Chondrocyte (in vitro differentiated cells): Measurements from ENCODE around the gene ARHGAP26. TPM values are rescaled to one million over a fixed set of nuclear protein-coding genes. Genes with fewer than 3 reads are reported as not detected.
A peak's percentile ranks its signal among the peaks of the same experiment; 100 is the strongest.
"Not testable (repeated sequence)": the region's sequence is repeated elsewhere in the genome, so short reads cannot be mapped to it uniquely, and the experiment has no call there.

Experiments
- DNase-seq: peaks from one replicate; pipeline ENCODE4 v3.0.0; 2021; ENCODE audit warnings: mixed read lengths, low spot score
- H3K27ac Mint-ChIP-seq: one replicate; pipeline ENCODE4 v1.8.0; 2021; ENCODE audit warnings: mild to moderate bottlenecking, moderate library complexity, mixed read lengths; ENCODE audit not compliant: unreplicated experiment
- H3K27me3 Mint-ChIP-seq: 2 replicates; pipeline ENCODE4 v1.8.0; 2021; ENCODE audit warnings: low read depth, mixed read lengths
- H3K36me3 Mint-ChIP-seq: 2 replicates; pipeline ENCODE4 v1.8.0; 2021; ENCODE audit warnings: low read depth, mixed read lengths
- H3K4me1 Mint-ChIP-seq: 2 replicates; pipeline ENCODE4 v1.8.0; 2021; ENCODE audit warnings: low read depth, mild to moderate bottlenecking, mixed read lengths
- H3K4me3 Mint-ChIP-seq: one replicate; pipeline ENCODE4 v1.8.0; 2021; ENCODE audit warnings: mild to moderate bottlenecking, moderate library complexity, mixed read lengths; ENCODE audit not compliant: unreplicated experiment
- H3K9me3 Mint-ChIP-seq: 2 replicates; pipeline ENCODE4 v1.8.0; 2021; ENCODE audit warnings: low read depth, mixed read lengths
- CTCF ChIP-seq: fragments of 200-600 bp; sonication (generic); IDR thresholded peaks from 2 replicates; pipeline ENCODE4 v1.5.0; 2021; ENCODE audit warnings: antibody characterized with exemption, mild to moderate bottlenecking, moderate library complexity
- total RNA-seq: library from RNA; stranded (reverse); gene quantifications from 3 replicates; pipeline ENCODE4 v1.2.1, GENCODE V29; 2021

The ARHGAP26 gene
- total RNA-seq, 1 donor from 2014 or later, result 16.4 TPM

- no peak for TF ChIP-seq CTCF
- Mint-ChIP-seq H3K4me1 (peaks cover 43% of the 10 kb centered on the region), H3K9me3 (peaks cover 4% of the 10 kb centered on the region), H3K27ac (peak overlapping the region; percentile 80), H3K4me3 (no peak overlapping the region), H3K36me3 (peaks cover 4% of the 10 kb centered on the region), H3K27me3 (no peaks in the 10 kb centered on the region)
- DNase-seq, result no peak
Measured at GRCh38 chr5:142981886-142982820, 212.0 kb downstream of the ARHGAP26 start.

GRCh38 chr5:142982821-142983200 is 212.6 kb downstream of the ARHGAP26 start:
- no peaks in the 10 kb centered on the region for H3K27me3 Mint-ChIP-seq
- DNase-seq, result no peak

GRCh38 chr5:142984011-142984410 is 213.8 kb downstream of the ARHGAP26 start:
- H3K4me3 Mint-ChIP-seq, result no peak overlapping the region
- H3K27me3 Mint-ChIP-seq, result no peaks in the 10 kb centered on the region
- H3K27ac Mint-ChIP-seq, result no peak overlapping the region
- peaks cover 29% of the 10 kb centered on the region for H3K4me1 Mint-ChIP-seq
- DNase-seq, result no peak
- H3K9me3 Mint-ChIP-seq, result peaks cover 11% of the 10 kb centered on the region
- TF ChIP-seq CTCF, result no peak
- peaks cover 10% of the 10 kb centered on the region for H3K36me3 Mint-ChIP-seq

More at GRCh38 chr5:142982821-142983200, 212.6 kb downstream of the ARHGAP26 start:
- H3K27ac Mint-ChIP-seq, result no peak overlapping the region
- H3K4me3 Mint-ChIP-seq, result no peak overlapping the region
- H3K9me3 Mint-ChIP-seq, result peaks cover 4% of the 10 kb centered on the region
- H3K4me1 Mint-ChIP-seq, result peaks cover 36% of the 10 kb centered on the region
- TF ChIP-seq CTCF, result peak; percentile 14
- H3K36me3 Mint-ChIP-seq, result peaks cover 4% of the 10 kb centered on the region

GRCh38 chr5:142984525-142984924 is 214.3 kb downstream of the ARHGAP26 start:
- Mint-ChIP-seq H3K9me3 (peaks cover 11% of the 10 kb centered on the region), H3K4me3 (no peak overlapping the region), H3K27ac (no peak overlapping the region), H3K4me1 (peaks cover 24% of the 10 kb centered on the region), H3K27me3 (no peaks in the 10 kb centered on the region), H3K36me3 (peaks cover 10% of the 10 kb centered on the region)
- no peak for TF ChIP-seq CTCF
- no peak for DNase-seq

GRCh38 chr5:142989270-142989669 is 219.1 kb downstream of the ARHGAP26 start:
- H3K36me3 Mint-ChIP-seq, result peaks cover 18% of the 10 kb centered on the region

GRCh38 chr5:142990073-142990472 is 219.9 kb downstream of the ARHGAP26 start:
- Mint-ChIP-seq H3K9me3 (peaks cover 23% of the 10 kb centered on the region), H3K36me3 (peaks cover 18% of the 10 kb centered on the region)
- DNase-seq, H3K27me3 Mint-ChIP-seq, H3K27ac Mint-ChIP-seq, H3K4me1 Mint-ChIP-seq, H3K4me3 Mint-ChIP-seq: not testable (repeated sequence)

More at GRCh38 chr5:142989270-142989669, 219.1 kb downstream of the ARHGAP26 start:
- H3K4me3 Mint-ChIP-seq, DNase-seq, H3K27ac Mint-ChIP-seq, H3K27me3 Mint-ChIP-seq, H3K4me1 Mint-ChIP-seq: not testable (repeated sequence)
- H3K9me3 Mint-ChIP-seq, result peaks cover 23% of the 10 kb centered on the region
